ENCODE data around the gene UVRAG.

DNA sequence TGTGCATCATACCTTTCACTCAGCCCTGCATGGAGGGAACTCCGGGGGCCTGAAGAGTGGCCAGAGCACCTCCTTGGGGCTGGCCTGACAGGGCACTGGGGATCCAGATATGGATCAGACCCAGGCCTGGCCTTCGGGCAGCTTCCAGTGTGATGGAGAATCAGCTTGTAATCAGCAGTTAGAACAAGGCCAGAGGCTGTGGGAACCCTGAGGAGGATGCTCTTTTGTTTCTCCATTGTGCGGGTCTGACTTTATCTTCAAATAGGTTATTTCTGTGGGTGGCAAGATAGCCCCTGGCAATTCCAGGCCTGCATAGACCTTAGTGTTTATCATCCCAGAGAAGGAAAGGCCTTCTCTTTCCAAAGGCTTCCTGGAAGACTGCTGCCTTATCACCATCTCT, 34.1 kb upstream of the UVRAG start:
- TF ChIP-seq, protein P1, sequence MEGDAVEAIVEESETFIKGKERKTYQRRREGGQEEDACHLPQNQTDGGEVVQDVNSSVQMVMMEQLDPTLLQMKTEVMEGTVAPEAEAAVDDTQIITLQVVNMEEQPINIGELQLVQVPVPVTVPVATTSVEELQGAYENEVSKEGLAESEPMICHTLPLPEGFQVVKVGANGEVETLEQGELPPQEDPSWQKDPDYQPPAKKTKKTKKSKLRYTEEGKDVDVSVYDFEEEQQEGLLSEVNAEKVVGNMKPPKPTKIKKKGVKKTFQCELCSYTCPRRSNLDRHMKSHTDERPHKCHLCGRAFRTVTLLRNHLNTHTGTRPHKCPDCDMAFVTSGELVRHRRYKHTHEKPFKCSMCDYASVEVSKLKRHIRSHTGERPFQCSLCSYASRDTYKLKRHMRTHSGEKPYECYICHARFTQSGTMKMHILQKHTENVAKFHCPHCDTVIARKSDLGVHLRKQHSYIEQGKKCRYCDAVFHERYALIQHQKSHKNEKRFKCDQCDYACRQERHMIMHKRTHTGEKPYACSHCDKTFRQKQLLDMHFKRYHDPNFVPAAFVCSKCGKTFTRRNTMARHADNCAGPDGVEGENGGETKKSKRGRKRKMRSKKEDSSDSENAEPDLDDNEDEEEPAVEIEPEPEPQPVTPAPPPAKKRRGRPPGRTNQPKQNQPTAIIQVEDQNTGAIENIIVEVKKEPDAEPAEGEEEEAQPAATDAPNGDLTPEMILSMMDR (optimal IDR thresholded peaks at IDR 0.05 in 1 of 3, IDR thresholded peaks at IDR 0.05 in 1 of 3, conservative IDR thresholded peaks at IDR 0.05 in 1 of 3; ENCODE audit: extremely low read depth in 1 of 3, insufficient read depth in 2 of 3, low read length in 3 of 3), result no peak
- no peak for TF ChIP-seq EZH2 (IDR thresholded peaks at IDR 0.05; ENCODE audit: low read length)
